Common myeloid progenitor, CD34-positive (primary cell): ENCODE measurements around the gene CYP4F2.

Source experiments
- CTCF ChIA-PET: fragments of 350-600 bp; sonication (Branson Sonifier 250); formaldehyde crosslinking; loops from one replicate; lab custom pipeline; 2021; ENCODE audit warnings: antibody characterized with exemption; lab: Charles Lee
- POLR2A ChIA-PET: fragments of 350-600 bp; sonication (Branson Sonifier 250); formaldehyde crosslinking; loops from one replicate; lab custom pipeline; 2021; ENCODE audit warnings: antibody characterized with exemption; lab: Charles Lee
- DNase-seq, 3 donors: peaks; one replicate each; pipeline versions ENCODE4 v3.0.0 to v3.0.0-alpha.2; 2013
- H3K27ac ChIP-seq, 2 experiments: 1 replicate in 1 of 2; 2 replicates in 1 of 2; pipeline ENCODE4 v1.7.0; 2013; ENCODE audit warnings: inconsistent platforms in 2 of 2, low read length in 2 of 2, mild to moderate bottlenecking in 2 of 2, low read depth in 1 of 2, moderate library complexity in 1 of 2; ENCODE audit not compliant: severe bottlenecking in 2 of 2, insufficient read depth in 1 of 2, poor library complexity in 1 of 2
- H3K27me3 ChIP-seq, 5 experiments: replicated peaks in 2 of 5; 1 replicate in 3 of 5; 2 replicates in 2 of 5; pipeline versions ENCODE4 v1.6.1 to v1.7.0; 2013; ENCODE audit warnings: low read length in 4 of 5, mild to moderate bottlenecking in 2 of 5, moderate library complexity in 2 of 5, inconsistent platforms in 1 of 5; ENCODE audit not compliant: insufficient read depth in 5 of 5, control insufficient read depth in 4 of 5
- H3K36me3 ChIP-seq, 4 experiments: 1 replicate in 2 of 4; 2 replicates in 2 of 4; pipeline versions ENCODE4 v1.6.1 to v1.7.0; 2013; ENCODE audit warnings: low read length in 3 of 4, control low read depth in 1 of 4, mild to moderate bottlenecking in 1 of 4; ENCODE audit not compliant: control insufficient read depth in 4 of 4, insufficient read depth in 4 of 4
- H3K4me1 ChIP-seq, 4 experiments: 1 replicate in 3 of 4; 2 replicates in 1 of 4; pipeline versions ENCODE4 v1.6.1 to v1.7.1; 2013; ENCODE audit warnings: low read length in 3 of 4, mild to moderate bottlenecking in 3 of 4, control low read depth in 1 of 4, inconsistent platforms in 1 of 4, moderate library complexity in 1 of 4; ENCODE audit not compliant: control insufficient read depth in 4 of 4, insufficient read depth in 4 of 4; ENCODE audit errors: control extremely low read depth in 1 of 4
- H3K4me3 ChIP-seq, 7 experiments: 1 replicate in 4 of 7; 2 replicates in 3 of 7; pipeline versions ENCODE4 v1.5.1 to v1.7.0; 2013; ENCODE audit warnings: mild to moderate bottlenecking in 7 of 7, low read length in 6 of 7, moderate library complexity in 6 of 7, inconsistent platforms in 2 of 7, low read depth in 2 of 7, control low read depth in 1 of 7; ENCODE audit not compliant: insufficient read depth in 4 of 7, control insufficient read depth in 1 of 7; ENCODE audit errors: extremely low read depth in 1 of 7
- H3K9me3 ChIP-seq, 5 experiments: 1 replicate in 4 of 5; 2 replicates in 1 of 5; pipeline versions ENCODE4 v1.6.1 to v1.7.1; 2013; ENCODE audit warnings: low read length in 4 of 5, mild to moderate bottlenecking in 2 of 5, inconsistent platforms in 1 of 5, low read depth in 1 of 5, moderate library complexity in 1 of 5; ENCODE audit not compliant: control insufficient read depth in 4 of 5, insufficient read depth in 2 of 5; ENCODE audit errors: control extremely low read depth in 1 of 5
- WGBS: methylation state at CpG from one replicate; pipeline ENCODE4 v1.1.5; 2013; ENCODE audit not compliant: insufficient coverage; 5-methylcytosine and 5-hydroxymethylcytosine counted together

The CYP4F2 gene

GRCh38 chr19:15828121-15828610, 69.7 kb downstream of the CYP4F2 start:
- peaks cover 0 to 8% (median 3%) of the 10 kb centered on the region in 4 experiments for H3K4me1 ChIP-seq
- peak overlapping the region in 1 of 2 experiments; percentile 77 for H3K27ac ChIP-seq
- H3K9me3 ChIP-seq, result no peaks in the 10 kb centered on the region
- ChIA-PET CTCF (no interaction called here), POLR2A (no interaction called here)
- H3K27me3 ChIP-seq, result no peaks in the 10 kb centered on the region
- no peak overlapping the region for H3K4me3 ChIP-seq
- WGBS, result 83% methylated on average over 4 of the region's 7 CpGs
- H3K36me3 ChIP-seq, result no peaks in the 10 kb centered on the region
- DNase-seq, result no peak
